CD14-positive monocyte (primary cell): ENCODE results near the gene AGBL1. TPM values are rescaled to one million over a fixed set of nuclear protein-coding genes. Genes with fewer than 3 reads are reported as not detected.

Source experiments
- DNase-seq, 3 donors: peaks; one replicate each; pipeline ENCODE4 v3.0.0-alpha.2; 2011 to 2022
- H2AFZ ChIP-seq: 2 replicates; pipeline ENCODE4 v1.6.0; 2012; ENCODE audit warnings: mild to moderate bottlenecking, low read depth, low read length, inconsistent platforms; ENCODE audit not compliant: insufficient read depth, poor library complexity, severe bottlenecking
- H3K27ac ChIP-seq, 2 donors: 1 replicate in 1 of 2; 2 replicates in 1 of 2; pipeline ENCODE4 v1.5.1; 2012 to 2013; ENCODE audit warnings: low read length in 2 of 2, control low read depth in 1 of 2, inconsistent platforms in 1 of 2, low read depth in 1 of 2, mild to moderate bottlenecking in 1 of 2
- H3K27me3 ChIP-seq, 2 donors: one replicate each; pipeline versions ENCODE4 v1.6.0 to v1.6.1; 2011 to 2013; ENCODE audit warnings: low read length in 2 of 2; ENCODE audit not compliant: control insufficient read depth in 2 of 2, insufficient read depth in 2 of 2
- H3K36me3 ChIP-seq, 2 donors: replicated peaks in 1 of 2; 1 replicate in 1 of 2; 2 replicates in 1 of 2; pipeline versions ENCODE4 v1.5.1 to v1.6.1; 2012 to 2013; ENCODE audit warnings: low read length in 2 of 2, control low read depth in 1 of 2, inconsistent platforms in 1 of 2, mild to moderate bottlenecking in 1 of 2; ENCODE audit not compliant: insufficient read depth in 2 of 2, control insufficient read depth in 1 of 2
- H3K4me1 ChIP-seq, 2 donors: 1 replicate in 1 of 2; 2 replicates in 1 of 2; pipeline versions ENCODE4 v1.5.1 to v1.6.1; 2012 to 2013; ENCODE audit warnings: low read length in 2 of 2, control low read depth in 1 of 2, inconsistent platforms in 1 of 2, mild to moderate bottlenecking in 1 of 2, moderate library complexity in 1 of 2; ENCODE audit not compliant: insufficient read depth in 2 of 2, control insufficient read depth in 1 of 2
- H3K4me2 ChIP-seq: replicated peaks from 2 replicates; pipeline ENCODE3; 2012; ENCODE audit warnings: low read length, moderate library complexity, mild to moderate bottlenecking; ENCODE audit not compliant: poor library complexity, severe bottlenecking; ENCODE audit errors: extremely low read depth
- H3K4me3 ChIP-seq, 3 experiments: fragments of 200-600 bp in 1 of 3; sonication (generic) in 1 of 3; replicated peaks in 1 of 3; 1 replicate in 2 of 3; 2 replicates in 1 of 3; pipeline ENCODE4 v1.5.1; 2011 to 2013; ENCODE audit warnings: low read length in 3 of 3, mild to moderate bottlenecking in 3 of 3, control low read depth in 2 of 3, low read depth in 2 of 3, inconsistent platforms in 1 of 3, moderate library complexity in 1 of 3
- H3K79me2 ChIP-seq: 2 replicates; pipeline ENCODE4 v1.6.0; 2012; ENCODE audit warnings: mild to moderate bottlenecking, control low read depth, inconsistent platforms, low read length, moderate library complexity; ENCODE audit not compliant: insufficient read depth
- H3K9ac ChIP-seq: 2 replicates; pipeline ENCODE4 v1.6.0; 2017; ENCODE audit warnings: low read length, mild to moderate bottlenecking; ENCODE audit not compliant: insufficient read depth, poor library complexity, severe bottlenecking
- H3K9me3 ChIP-seq, 2 donors: replicated peaks in 1 of 2; 1 replicate in 1 of 2; 2 replicates in 1 of 2; pipeline versions ENCODE4 v1.5.1 to v1.6.1; 2012 to 2013; ENCODE audit warnings: low read length in 2 of 2, control low read depth in 1 of 2; ENCODE audit not compliant: control insufficient read depth in 1 of 2, insufficient read depth in 1 of 2
- H4K20me1 ChIP-seq: 2 replicates; pipeline ENCODE4 v1.6.0; 2012; ENCODE audit warnings: mild to moderate bottlenecking, low read length, control low read depth, moderate library complexity; ENCODE audit not compliant: insufficient read depth
- H3K27ac Mint-ChIP-seq, 7 donors: one replicate each; pipeline ENCODE4 v1.8.0; 2020; ENCODE audit warnings: mild to moderate bottlenecking in 7 of 7, mixed read lengths in 7 of 7, moderate library complexity in 6 of 7, inconsistent platforms in 2 of 7
- H3K27me3 Mint-ChIP-seq, 3 donors: one replicate each; pipeline ENCODE4 v1.8.0; 2021 to 2022; ENCODE audit warnings: low read depth in 3 of 3, mild to moderate bottlenecking in 3 of 3, mixed read lengths in 3 of 3, moderate library complexity in 3 of 3, inconsistent platforms in 1 of 3
- H3K36me3 Mint-ChIP-seq, 2 donors: one replicate each; pipeline ENCODE4 v1.8.0; 2020; ENCODE audit warnings: mixed read lengths in 2 of 2, inconsistent platforms in 1 of 2, mild to moderate bottlenecking in 1 of 2
- H3K4me1 Mint-ChIP-seq: one replicate; pipeline ENCODE4 v1.8.0; 2020; ENCODE audit warnings: mild to moderate bottlenecking, mixed read lengths
- H3K4me3 Mint-ChIP-seq, 2 donors: one replicate each; pipeline ENCODE4 v1.8.0; 2020; ENCODE audit warnings: mild to moderate bottlenecking in 2 of 2, mixed read lengths in 2 of 2, moderate library complexity in 1 of 2
- H3K9me3 Mint-ChIP-seq, 7 donors: one replicate each; pipeline ENCODE4 v1.8.0; 2020 to 2022; ENCODE audit warnings: mixed read lengths in 7 of 7, mild to moderate bottlenecking in 6 of 7, moderate library complexity in 6 of 7, inconsistent platforms in 2 of 7
- CTCF ChIP-seq: fragments of 200-600 bp; IDR thresholded peaks from one replicate; pipeline ENCODE4 v1.8.0; 2022; ENCODE audit warnings: antibody characterized with exemption, mild to moderate bottlenecking
- WGBS: methylation state at CpG from one replicate; pipeline ENCODE4 v1.1.5; 2013; ENCODE audit warnings: missing lambda C conversion rate; ENCODE audit not compliant: insufficient coverage; 5-methylcytosine and 5-hydroxymethylcytosine counted together
- intact Hi-C, 2 donors: fragments of 100-400 bp; cut with micrococcal nuclease; formaldehyde crosslinking; loops; one replicate each; pipeline versions ENCODE4 v1.15.0 to v1.15.1; 2023
- polyA plus RNA-seq, 3 donors: library from polyadenylated mRNA; depleted of rRNA in 1 of 3; unstranded in 2 of 3; stranded (reverse) in 1 of 3; fragments of 300-500 nt in 2 of 3; fragments of >200 nt in 1 of 3; fragmentation: Illumina TruSeq in 2 of 3; gene quantifications; 1 replicate in 2 of 3; 2 replicates in 1 of 3; pipeline ENCODE4 v1.2.3, GENCODE V29; 2012 to 2021

The AGBL1 gene
- polyA plus RNA-seq, 3 donors: not detected

GRCh38 chr15:86706813-86707212 is 627.1 kb downstream of the AGBL1 start:
- no peak overlapping the region for H3K4me3 ChIP-seq
- no peak overlapping the region for H3K27ac ChIP-seq
- no peaks in the 10 kb centered on the region for H3K4me1 ChIP-seq
- no peak overlapping the region for H3K27ac Mint-ChIP-seq
- no peak overlapping the region for H3K9ac ChIP-seq
- intact Hi-C loops: no loop called here
- no peaks in the 10 kb centered on the region for H3K79me2 ChIP-seq
- no peak for DNase-seq
- no peak for TF ChIP-seq CTCF
- H3K27me3 ChIP-seq: no peaks in the 10 kb centered on the region
- no peaks in the 10 kb centered on the region for H3K4me1 Mint-ChIP-seq
- H3K9me3 Mint-ChIP-seq: peaks cover 0 to 4% (median 3%) of the 10 kb centered on the region in 7 donors
- WGBS: no CpG with 5 or more reads among the region's 1 CpG
- peaks cover 0 to 2% (median 0%) of the 10 kb centered on the region in 3 donors for H3K27me3 Mint-ChIP-seq
- H3K4me3 Mint-ChIP-seq: no peak overlapping the region
- peaks cover 0 to 2% of the 10 kb centered on the region in 2 donors for H3K9me3 ChIP-seq
- no peaks in the 10 kb centered on the region for H4K20me1 ChIP-seq
- H3K36me3 ChIP-seq: no peaks in the 10 kb centered on the region
- H3K36me3 Mint-ChIP-seq: no peaks in the 10 kb centered on the region
- H3K4me2 ChIP-seq: no peak overlapping the region
- no peak overlapping the region for H2AFZ ChIP-seq

- H3K36me3 ChIP-seq: no peaks in the 10 kb centered on the region
- H3K27me3 Mint-ChIP-seq: peaks cover 0 to 2% (median 0%) of the 10 kb centered on the region in 3 donors
- H3K27ac ChIP-seq: no peak overlapping the region
- H3K79me2 ChIP-seq: no peaks in the 10 kb centered on the region
- no peaks in the 10 kb centered on the region for H3K9me3 ChIP-seq
- intact Hi-C loops: no loop called here
- 100% methylated on average over 1 of the region's 1 CpG for WGBS
- no peak overlapping the region for H3K4me3 ChIP-seq
- H3K4me1 Mint-ChIP-seq: no peaks in the 10 kb centered on the region
- H3K27ac Mint-ChIP-seq: no peak overlapping the region
- no peaks in the 10 kb centered on the region for H3K36me3 Mint-ChIP-seq
- peaks cover 0 to 2% (median 2%) of the 10 kb centered on the region in 7 donors for H3K9me3 Mint-ChIP-seq
- no peaks in the 10 kb centered on the region for H3K27me3 ChIP-seq
- TF ChIP-seq CTCF: no peak
- no peaks in the 10 kb centered on the region for H3K4me1 ChIP-seq
- no peaks in the 10 kb centered on the region for H4K20me1 ChIP-seq
- H3K4me2 ChIP-seq: no peak overlapping the region
- H3K9ac ChIP-seq: no peak overlapping the region
- H2AFZ ChIP-seq: no peak overlapping the region
- DNase-seq: no peak
- H3K4me3 Mint-ChIP-seq: no peak overlapping the region
Measured at GRCh38 chr15:86711476-86711875, 631.8 kb downstream of the AGBL1 start.
